Myocyte (in vitro differentiated cells): Measurements from ENCODE around the gene ARFGEF3. TPM values are rescaled to one million over a fixed set of nuclear protein-coding genes. Genes with fewer than 3 reads are reported as not detected.

Experiments
- DNase-seq: peaks from one replicate; pipeline ENCODE4 v3.0.0-alpha.2; 2012; ENCODE audit warnings: low read depth
- total RNA-seq: library from RNA; depleted of rRNA; stranded (reverse); fragments of >200 nt; gene quantifications from 2 replicates; pipeline ENCODE4 v1.2.3, GENCODE V29; 2014

The ARFGEF3 gene
- total RNA-seq, 1 donor from 2014 or later: 0.03 TPM

DNA sequence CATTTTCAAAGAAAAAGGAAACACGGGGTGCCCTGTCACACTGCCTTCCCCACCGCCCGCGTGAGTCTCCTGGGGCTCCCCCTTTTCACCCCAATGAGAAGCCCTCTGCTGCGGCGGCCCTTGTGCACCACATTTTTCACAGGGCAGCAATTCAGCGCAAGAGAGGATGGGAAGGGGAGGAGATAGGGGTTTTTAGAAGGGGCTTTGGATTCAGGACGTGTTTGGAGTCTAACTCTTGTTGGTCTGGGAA is 726 bp upstream of the ARFGEF3 start:
- no peak for DNase-seq

DNA sequence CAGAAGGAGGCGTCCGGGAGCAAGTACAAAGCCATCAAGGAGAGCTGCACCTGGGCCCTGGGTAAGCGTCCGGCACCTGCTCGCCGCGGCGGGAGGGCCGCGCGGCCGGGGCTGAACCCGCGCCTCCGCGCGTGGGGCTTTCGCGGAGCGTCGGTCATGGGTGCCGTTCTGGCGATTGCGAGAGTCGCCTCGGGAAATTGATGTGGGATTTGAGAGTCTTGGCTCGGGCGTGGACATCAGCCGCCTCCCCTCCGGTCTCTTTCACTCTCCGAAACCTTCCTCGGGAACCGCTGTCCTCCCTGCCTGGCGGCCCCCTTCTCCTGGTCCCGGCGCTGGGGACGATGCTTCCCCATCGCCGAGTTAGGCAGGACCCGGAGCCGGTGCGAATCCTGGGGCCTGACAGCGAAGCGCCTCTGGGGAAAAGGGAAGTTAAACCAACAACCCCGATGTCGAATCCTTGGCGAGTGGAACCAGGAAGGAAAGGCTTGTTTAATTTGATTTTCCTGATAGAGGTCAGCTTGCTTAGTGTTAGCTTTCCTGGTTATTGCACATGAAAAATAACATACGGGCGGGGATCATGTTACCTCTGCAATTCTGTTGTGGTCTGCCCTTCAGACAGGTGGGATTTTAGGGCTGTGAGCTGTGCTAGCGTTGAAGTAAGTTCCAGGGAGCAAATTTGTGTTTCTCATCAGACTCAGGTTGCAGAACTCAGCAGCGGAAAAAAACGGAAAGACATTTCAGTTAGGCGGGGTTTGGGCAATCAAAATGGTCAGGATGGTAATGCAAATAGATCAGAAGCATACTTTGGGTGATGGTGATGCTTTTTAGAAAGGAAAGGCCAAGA is 594 bp downstream of the ARFGEF3 start:
- DNase-seq: no peak

DNA sequence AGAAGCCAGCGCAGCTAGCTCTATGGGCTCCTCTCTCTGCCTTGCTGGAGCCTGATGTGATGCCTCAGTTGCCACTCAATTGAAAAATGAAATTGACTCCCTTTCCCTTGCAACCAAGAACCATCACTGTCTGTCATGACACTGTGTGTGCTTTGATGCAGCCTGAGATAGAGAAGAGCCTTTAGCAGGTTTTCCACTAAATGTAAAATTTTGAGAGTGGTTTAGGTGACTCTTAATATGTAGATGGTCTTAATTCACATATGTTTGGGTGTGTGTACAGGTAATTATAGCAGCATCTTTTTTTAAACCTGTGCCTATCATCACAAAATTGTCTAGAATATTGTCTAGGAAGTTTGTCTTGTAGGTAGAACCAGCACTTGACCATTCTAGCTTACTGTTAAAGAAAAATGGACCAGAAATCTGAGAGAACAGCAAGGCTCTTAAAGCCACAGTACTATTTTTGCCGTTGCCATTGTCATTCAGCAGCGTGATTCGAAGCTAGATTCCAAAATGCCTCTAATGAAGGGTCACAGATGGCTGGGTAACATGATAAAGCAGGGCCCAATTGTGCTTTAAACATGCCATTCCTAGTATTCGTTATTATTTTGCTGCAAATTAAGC is 1.3 kb downstream of the ARFGEF3 start:
- no peak for DNase-seq

DNA sequence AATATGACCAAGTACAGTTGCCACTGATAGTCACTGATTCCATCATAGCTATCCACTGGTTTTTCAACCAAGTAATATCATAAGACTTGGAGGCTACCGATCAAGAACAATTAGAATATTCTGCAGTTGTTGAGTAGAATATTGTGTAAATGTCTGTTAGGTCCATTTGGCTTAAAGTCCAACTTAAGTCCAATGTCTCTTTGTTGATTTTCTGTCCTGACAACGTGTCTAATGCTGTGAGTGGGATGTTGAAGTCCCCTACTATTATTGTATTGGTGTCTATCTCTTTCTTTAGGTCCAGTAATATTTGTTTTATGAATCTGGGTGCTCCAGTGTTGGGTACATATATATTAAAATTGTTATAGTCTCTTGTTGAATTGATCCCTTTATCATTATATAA is 13.9 kb downstream of the ARFGEF3 start:
- no peak for DNase-seq

DNA sequence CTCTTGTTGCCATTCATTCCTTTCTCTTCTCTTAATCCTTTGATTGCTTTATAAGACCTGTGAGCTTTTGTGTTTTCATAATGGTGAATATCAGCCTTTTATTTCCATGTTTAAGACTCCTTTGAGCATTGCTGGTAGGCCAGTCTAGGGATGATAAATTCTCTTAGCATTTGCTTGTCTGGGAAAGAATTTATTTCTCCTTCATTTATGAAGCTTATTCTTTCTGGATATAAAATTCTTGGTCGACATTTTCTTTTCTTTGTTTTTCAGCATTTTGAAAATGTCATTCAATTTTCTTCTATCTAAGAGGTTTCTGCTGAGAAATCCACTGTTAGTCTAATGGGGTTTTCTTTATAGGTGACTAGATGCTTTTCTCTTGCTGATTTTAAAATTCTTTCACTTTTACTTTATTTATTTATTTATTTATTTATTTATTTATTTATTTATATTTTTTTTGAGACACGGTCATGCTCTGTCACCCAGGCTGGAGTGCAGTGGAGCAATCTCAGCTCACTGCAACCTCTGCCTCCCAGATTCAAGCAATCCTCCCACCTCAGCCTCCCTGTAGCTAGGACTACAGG is 15.0 kb downstream of the ARFGEF3 start:
- no peak for DNase-seq

DNA sequence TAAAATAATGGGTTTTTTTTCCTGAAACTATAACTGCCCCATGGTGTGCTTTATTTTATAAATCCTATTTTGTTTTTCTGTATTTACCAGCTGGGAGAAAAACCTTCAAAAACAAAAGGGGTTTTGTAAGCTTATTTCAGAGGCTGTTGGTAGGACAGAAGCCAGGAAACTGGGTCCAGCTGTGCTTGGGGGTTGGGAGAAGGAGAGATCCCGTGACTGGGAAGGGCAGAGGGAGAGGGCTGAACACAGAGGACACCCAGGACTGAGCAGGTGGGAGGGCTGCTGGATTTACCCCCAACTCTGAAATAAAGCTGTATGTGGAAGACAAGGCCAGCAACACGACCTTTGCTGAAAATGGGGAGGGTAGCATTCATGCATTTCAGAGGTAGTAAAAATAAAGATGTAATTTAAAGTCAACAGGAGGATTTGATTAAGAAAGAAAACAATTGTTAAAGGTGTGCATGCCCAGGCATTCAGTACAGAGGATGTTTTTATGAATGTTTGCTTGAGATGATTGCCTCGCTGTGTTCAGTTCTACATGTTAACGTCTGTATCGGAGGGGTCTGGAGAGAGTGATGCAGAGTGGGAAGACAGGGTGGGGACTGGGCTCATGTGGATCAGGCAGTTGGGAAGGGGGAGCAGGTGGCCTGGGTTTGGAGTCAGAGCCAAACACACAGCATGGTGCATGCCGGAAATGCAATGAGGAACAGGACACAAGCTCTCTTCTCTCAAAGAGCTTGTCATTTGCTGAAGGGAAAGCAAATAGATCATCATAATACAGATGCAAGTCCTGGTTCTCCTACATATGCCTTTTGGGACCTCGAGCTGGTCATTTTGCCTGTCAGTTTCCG is 21.4 kb downstream of the ARFGEF3 start:
- no peak for DNase-seq

DNA sequence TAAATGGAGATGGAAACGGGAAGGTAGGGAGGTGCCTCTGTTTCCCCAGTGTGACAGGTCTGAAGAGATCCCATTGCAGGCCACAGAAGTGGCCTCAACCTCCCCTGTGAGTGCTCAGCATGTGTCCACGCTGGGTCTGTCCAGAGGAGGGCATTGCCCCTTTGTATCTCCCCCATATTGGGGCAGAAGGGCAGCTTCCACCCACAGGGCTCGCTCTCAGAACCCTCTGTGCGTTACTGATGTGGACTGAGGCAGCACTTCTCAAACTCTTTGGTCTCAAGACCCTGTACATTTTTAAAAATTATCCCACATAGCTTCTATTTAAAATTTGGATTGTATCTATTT is 22.0 kb downstream of the ARFGEF3 start:
- DNase-seq: no peak

DNA sequence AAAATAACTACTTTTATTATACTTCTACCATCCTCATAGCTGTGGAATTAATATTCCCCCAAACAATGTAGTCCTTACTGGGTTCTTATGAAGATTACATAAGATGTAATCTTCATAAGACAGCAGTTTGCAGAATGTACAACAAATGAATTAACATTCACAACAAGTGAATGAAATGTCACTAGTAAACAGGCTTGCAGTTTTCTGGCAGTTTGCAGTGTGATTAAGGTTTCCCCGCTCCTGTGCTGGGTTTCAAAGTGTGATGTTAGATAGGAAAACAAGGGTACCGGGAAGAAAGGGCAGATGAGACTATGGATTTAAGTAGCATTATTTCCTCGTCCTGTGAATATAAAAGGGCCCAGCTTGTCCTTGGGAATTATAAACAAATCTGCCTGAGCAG is 22.5 kb downstream of the ARFGEF3 start:
- no peak for DNase-seq

DNA sequence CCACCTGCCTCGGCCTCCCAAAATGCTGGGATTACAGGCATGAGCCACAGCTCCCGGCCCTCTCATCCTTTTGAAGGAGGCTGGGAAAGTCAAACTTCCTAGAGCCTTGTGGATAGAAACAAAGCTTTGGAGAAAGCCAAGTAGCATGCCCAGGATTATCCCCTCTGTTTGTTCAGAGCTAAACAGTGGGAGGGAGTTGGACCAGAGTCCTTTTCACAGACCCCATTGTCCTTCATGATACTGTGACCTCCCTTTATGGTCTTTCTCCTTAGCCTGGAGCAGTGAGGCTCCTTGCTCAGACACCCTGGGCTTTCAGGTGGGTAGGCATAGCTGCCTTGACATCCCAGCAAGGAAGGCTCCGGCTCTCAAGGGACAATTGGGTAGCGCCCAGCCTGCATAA is 25.4 kb downstream of the ARFGEF3 start:
- DNase-seq: no peak

DNA sequence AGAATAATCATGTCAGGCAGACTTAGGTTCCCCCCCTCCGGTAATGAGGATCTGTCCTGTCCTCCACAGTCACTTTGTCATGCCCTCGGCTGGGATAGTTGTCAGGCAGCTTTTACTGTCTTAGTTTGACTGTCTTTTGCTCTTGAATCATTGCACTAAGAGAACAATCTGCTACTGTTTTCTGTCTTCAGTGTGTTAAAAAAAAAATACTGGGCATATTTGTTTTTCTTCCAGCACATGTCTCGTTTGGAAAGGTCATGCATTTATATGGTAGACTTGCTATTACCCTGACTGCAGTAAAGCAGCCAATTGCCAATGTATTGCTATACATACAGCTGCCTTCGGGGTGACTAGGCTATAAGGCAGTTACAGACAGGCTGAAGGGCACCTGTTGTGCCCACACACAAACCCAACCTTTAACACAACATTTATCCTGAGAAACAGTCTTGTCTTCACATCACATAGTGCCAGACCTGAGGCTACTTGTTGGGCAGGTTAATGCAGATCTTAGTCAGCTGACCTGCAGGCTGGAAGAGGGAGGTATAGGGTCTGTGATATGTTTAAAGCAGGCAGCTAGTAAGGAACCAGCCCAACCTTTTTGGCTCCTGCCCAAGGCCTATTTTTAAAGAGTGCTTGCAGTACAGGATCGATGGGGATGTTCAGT is 26.7 kb downstream of the ARFGEF3 start:
- no peak for DNase-seq

DNA sequence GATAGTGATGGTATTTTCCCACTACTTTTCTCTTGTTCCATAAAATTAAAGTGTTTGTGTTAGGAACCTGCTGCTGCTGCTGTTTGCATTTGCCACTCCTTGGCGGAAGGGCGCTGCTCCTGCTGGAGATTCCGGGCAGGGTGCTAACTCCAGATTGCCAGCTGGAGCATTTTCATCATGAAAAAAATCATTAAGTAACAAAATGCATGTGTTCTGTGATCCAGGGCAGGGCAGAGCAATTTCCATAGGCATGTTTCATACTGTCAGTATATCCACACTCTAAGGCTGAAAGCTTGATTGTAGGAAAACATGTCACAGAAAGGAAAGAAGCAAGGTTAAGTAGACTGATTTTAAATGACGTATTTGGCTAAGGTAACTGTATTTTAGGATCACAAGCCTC is 32.5 kb downstream of the ARFGEF3 start:
- no peak for DNase-seq

DNA sequence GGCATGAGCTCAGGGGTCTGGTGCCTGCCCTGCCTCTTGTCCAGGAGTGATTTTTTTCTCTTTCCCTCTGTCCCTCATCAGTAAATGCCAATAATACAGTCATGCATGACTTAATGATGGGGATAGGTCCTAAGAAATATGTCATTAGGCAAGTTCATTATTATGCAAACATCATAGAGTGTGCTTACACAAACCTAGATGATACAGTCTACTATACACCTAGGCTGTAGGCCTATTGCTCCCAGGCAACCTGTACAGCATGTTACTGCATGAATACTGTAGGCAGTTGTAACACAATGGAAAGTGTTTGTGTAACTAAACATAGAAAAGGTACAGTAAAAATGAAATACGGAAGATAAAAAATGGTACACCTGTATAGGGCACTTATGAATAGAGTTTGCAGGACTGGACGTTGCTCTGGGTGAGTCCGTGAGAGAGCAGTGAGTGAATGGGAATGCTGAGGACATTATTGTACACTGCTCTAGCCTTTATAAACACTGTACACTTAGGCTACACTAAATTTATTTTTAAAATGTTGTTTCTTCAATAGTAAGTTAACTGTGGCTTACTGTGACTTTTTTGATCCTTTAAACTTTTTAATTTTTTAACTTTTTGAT is 34.5 kb downstream of the ARFGEF3 start:
- no peak for DNase-seq

DNA sequence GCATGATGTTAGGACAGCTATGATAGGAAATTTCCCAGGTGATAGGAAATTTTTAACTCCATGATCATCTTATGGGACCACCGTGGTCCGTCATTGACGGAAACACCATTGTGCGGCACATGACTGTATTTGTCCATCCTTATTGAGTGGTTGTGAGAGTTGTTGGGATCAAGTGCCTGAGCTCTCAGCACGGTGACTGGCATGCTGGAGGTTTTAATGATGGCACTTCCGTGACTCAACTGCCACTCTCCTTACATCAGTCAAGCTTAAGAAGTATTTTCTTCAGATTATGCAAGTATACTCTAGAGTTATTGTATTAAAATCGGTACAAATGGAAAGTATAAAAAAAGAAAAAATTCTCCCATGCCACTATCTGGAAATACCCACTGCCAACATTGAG is 35.8 kb downstream of the ARFGEF3 start:
- DNase-seq: no peak

DNA sequence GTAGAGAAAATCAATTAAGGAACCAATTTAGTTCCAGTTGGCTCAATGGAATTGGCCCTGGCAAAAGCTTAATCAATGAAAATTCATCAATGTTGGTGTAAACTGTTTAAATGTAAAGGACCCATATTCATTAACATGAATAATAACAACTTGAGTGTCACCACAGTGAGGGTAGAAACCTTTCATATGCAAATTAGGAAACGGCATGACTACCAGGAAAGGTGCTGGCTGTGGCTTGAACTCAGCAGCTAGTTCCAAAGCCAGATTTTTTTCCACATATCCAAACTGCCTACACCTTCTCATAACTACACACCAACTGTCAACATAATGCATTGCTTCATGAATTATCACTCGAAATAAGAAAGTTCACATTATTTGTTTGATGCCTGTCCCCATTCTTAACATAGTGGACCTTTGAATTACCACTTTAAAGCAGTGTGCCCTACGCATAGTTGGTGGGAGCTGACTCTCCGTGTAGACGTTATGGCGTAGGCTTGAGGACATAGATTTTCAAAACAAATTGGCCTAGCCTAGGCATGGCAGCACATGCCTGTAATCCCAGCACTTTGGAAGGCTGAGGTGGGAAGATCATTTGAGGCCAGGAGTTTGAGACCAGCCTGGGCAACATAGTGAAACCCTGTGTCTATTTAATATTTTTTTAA is 36.8 kb downstream of the ARFGEF3 start:
- DNase-seq: no peak

DNA sequence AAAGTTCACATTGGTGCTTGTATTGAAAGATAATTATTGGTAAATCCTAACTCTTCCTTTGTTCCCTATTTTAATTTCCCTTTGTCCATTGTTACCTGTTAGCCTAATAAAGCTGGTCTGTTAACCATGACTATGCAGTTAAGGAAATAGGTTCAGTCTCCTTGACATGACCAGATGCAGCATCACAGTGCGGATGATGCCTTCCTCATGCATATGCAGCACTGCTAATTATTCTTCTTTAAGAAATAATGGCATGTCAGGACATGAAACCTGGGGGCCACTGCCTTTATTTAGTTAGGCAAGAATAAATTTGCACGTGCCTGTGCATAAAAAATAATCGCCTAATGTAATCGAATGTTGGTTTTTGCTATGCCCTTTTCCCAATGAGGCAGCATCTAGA is 40.1 kb downstream of the ARFGEF3 start:
- DNase-seq: no peak

DNA sequence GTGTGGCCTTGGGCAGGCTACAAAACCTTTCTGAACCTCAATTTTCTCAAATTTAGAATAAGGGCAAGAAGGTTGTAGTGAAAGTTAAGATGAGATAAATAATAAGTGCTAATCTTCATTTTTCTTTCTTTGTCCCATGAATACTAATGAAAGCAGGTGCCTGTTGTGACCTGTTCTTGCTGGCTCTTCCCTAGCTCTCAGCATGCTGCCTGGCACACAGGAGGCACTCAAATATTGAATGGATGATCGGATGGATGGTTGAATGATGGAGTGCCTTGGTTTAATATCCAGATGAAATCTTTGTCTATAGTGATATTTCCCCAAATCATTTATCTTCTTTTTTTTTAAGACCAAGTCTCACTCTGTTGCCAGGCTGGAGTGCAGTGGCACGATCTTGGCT is 41.6 kb downstream of the ARFGEF3 start:
- no peak for DNase-seq

DNA sequence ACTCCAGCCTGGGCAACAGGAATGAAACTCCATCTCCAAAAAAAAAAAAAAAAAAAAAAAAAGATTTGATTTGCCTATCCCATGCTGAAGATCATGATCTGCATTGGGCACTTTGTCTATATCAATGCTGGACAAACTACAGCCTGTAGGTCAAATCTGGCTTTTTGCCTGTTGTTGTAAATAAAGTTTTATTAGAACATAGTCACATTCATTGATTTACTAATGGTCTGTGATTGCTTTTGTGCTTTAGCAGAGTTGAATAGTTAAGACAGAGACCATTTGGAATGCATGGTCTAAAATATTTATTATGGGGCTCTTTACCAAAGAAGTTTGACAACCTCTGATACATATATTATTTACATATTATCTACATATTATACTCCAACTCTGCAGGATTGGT is 42.6 kb downstream of the ARFGEF3 start:
- no peak for DNase-seq

DNA sequence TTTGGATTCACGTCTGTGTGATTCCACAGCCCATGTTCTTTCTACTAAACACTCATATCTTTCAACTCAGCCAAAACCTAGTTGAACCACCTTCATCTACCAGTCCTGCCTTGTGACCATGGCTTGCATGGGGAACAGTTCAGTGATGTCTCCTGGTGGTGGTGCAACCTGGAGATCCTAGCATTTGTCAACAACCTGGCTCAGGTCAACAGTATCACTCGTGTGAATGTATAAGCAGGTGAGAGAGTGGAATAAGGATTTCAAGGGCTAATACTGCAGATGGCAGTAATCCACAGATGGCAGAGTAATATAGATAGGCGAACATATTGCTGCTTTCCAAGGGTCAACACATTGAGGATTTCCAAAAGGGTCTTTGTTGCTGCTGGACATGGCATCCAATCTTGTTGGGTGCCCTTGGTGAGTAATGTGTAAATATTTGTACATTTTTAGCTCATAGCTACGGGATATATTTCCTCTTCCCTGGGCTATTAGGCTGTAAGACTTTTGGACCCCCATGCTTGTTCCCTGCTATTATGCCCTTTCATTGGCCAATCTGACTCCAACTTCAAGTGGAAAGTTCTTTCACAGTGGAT is 43.1 kb downstream of the ARFGEF3 start:
- DNase-seq: no peak

DNA sequence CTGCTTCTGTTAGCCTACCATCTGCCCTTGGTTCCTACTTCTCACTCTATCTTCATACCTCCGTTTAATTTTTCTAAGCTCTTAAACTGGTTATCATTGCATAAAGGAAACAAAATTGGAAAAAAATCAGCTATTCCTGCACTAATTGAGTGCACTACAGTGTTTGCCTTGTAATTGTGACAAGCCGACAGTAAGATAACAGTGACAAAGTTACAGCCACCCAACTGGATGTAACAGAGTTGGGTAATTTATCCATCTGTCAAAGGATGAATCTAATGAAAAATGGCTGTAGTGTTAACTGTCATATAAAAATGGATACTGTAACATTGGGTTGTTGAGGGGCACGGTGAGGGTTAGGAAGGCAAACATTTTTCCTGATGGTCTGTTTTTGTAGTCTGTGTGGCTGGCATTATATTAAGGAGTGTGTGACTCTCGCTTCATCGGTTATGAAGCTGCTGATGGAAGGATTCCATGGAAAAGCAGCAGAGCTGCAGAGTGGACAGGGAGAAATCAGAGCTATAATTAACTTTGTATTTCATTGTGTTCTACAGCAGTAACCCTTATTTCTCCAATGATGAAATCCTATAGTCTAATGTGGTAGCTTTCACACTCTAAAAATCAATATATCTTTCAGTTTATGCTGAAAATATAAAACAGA is 43.8 kb downstream of the ARFGEF3 start:
- DNase-seq: no peak

DNA sequence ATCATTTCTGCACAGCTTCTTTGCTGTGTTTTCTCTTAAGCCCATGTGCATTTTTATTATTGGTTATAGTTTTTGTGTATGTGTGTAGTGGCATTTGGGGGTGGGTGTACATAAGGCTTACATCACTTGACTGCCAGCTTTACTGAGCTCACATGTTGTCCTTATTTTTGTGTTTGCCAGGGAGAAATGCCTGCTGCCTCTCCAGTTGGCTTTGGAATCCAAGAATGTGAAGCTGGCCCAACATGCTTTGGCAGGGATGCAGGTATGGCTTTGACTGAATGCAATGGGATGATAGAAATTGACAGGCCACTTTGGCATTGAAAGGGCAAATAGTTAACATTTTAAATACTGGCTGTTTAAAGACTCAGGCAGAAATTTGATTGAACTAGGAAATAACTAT is 45.1 kb downstream of the ARFGEF3 start:
- no peak for DNase-seq
